Measurements from ENCODE around the gene FZD10. TPM values are rescaled to one million over a fixed set of nuclear protein-coding genes. Genes with fewer than 3 reads are reported as not detected.

The FZD10 gene
- total RNA-seq, 4 donors from 2014 or later, result under 0.01 to 0.39 (median 0.21) TPM

DNA sequence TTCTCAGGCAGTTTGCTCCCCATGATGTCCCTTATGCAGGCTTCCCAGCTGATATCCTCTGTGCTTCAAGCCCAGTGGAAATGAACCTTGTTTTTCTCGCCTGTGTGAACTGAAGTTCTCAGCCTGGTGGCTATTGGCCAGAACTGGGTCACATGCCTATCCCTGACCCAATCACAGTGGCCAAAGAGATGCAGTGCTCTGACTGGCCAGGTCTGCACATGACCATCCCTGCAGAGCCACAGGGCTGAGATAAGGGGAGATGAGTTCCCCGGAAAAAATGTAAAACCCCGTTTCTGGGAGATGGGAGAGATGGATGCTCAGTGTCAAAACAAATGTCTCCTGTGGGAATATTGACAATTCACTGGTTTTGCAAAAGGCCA is 34.7 kb upstream of the FZD10 start:
- peak overlapping the region in 1 of 4 donors; percentile 80 for H3K27ac ChIP-seq
- 55 to 61% methylated on average over 3 of the region's 3 CpGs for WGBS, 2 donors
- TF ChIP-seq EP300 (IDR thresholded peaks at IDR 0.05) (no peak), POLR2A (IDR thresholded peaks at IDR 0.05) (no peak)
- TF ChIP-seq, protein P1, sequence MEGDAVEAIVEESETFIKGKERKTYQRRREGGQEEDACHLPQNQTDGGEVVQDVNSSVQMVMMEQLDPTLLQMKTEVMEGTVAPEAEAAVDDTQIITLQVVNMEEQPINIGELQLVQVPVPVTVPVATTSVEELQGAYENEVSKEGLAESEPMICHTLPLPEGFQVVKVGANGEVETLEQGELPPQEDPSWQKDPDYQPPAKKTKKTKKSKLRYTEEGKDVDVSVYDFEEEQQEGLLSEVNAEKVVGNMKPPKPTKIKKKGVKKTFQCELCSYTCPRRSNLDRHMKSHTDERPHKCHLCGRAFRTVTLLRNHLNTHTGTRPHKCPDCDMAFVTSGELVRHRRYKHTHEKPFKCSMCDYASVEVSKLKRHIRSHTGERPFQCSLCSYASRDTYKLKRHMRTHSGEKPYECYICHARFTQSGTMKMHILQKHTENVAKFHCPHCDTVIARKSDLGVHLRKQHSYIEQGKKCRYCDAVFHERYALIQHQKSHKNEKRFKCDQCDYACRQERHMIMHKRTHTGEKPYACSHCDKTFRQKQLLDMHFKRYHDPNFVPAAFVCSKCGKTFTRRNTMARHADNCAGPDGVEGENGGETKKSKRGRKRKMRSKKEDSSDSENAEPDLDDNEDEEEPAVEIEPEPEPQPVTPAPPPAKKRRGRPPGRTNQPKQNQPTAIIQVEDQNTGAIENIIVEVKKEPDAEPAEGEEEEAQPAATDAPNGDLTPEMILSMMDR (IDR thresholded peaks at IDR 0.05), result no peak

DNA sequence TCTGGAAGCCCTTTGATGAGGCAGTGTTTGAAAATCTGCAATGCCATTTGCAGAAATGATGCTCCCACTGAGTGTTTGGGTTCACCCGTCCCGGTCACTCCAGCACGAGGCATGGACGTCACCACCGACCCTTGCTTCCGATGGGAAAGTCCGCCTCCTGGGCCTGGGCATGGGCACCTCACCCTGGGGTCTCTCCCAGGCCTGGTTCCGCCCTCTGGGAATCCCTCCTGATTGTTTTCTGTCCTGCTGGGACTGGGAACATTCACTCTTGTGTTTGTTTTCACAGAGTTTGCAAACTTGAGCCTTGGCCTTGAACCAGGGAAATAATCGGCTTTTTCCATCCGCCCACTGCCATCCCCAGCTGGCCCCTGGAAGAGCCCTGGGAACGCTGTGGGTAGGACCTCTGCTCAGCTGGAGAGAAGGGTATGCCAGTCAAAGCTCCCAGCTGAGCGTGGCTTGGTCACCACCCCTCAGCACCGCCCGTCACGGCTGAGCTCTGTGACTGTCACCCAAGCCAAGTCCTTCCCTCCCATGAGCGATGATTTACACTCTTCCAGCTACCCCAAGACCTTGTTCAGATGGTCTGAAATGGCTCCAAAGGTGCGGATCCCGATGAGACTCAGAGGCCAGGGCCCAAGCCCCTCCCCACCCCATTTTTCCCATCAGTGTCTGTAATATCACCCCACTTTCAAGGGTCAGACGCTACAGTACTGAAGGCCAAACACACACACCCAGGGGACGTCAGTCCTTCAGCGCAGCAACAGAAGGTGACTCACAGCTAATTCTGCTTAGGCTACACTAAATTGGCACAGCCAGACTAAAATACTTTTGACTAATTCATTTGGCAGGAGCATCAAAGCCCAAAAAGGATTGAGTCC is 34.1 kb upstream of the FZD10 start:
- peaks cover 0 to 27% (median 0%) of the 10 kb centered on the region in 4 donors for H3K4me1 ChIP-seq
- H3K27me3 ChIP-seq, result no peaks in the 10 kb centered on the region
- H3K4me3 ChIP-seq, result no peak overlapping the region
- peak; percentile 30 to 34 for DNase-seq (ENCODE audit: low spot score in 2 of 2)
- 54 to 56% methylated on average over 16 to 21 of the region's 21 CpGs for WGBS, 2 donors
- peak overlapping the region in 3 of 4 donors; percentile 43 to 80 (median 67) for H3K27ac ChIP-seq
- H3K9me3 ChIP-seq, result peaks cover 0 to 14% (median 0%) of the 10 kb centered on the region in 4 donors
- no peaks in the 10 kb centered on the region for H3K36me3 ChIP-seq
- TF ChIP-seq EP300 (IDR thresholded peaks at IDR 0.05), result peak in 1 of 2 donors; percentile 55
- TF ChIP-seq, protein P1 (IDR thresholded peaks at IDR 0.05), result no peak

More for the DNA sequence above, 34.7 kb upstream of the FZD10 start:
- H3K36me3 ChIP-seq, result no peaks in the 10 kb centered on the region
- H3K9me3 ChIP-seq, result peaks cover 0 to 14% (median 0%) of the 10 kb centered on the region in 4 donors
- no peaks in the 10 kb centered on the region for H3K27me3 ChIP-seq
- H3K4me1 ChIP-seq, result peaks cover 0 to 27% (median 0%) of the 10 kb centered on the region in 4 donors
- peak; percentile 30 to 58 for DNase-seq (ENCODE audit: low spot score in 2 of 2)
- H3K4me3 ChIP-seq, result no peak overlapping the region

DNA sequence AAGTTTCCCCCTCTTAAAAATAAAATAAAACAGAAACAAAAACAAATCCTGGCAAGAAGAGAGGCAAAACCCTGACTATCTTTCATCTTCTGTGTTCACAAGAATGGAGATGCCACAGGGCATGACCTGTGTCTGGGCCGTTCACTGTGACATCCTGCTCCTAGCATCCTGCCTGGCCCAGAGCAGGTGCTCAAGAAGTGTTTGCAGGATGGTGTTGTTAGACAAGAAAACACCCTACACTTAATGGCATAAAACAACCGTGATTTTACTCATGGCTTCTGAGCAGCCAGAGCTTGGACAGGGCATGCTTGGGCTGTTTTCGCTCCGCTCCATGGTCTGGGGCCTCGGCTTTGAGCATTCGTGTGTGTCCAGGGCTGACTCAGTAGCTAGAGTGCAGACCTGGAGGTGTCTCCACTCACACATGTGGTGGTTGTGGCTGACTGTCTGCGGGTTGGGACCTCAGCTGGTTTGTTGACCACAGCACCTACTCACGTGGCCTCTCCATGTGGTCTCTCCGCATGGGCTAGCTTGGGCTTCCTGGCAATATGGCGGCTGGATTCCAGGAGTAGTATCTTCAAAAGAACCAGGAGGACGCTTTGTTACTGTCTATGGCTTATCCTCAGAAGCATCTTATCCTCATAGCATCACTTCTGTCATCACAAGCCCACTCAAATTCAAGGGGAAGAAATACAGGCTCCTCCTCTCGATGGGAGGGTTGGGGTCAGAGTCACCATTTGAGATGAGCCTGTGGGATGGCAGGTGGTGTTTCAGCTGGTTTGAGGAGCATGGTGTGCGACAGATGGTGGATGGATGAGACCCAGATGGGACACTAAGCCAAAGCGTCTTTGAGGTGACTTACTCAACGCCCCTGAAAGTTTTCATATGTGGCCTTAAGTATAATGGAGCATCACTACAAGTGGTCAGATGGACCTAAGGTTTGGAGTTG is 33.2 kb upstream of the FZD10 start:
- Histone ChIP-seq H3K4me3 (no peak overlapping the region), H3K4me1 (peaks cover 0 to 28% (median 0%) of the 10 kb centered on the region in 4 donors), H3K9me3 (peaks cover 0 to 14% (median 0%) of the 10 kb centered on the region in 4 donors), H3K27ac (peak overlapping the region in 2 of 4 donors; percentile 19 to 80), H3K27me3 (no peaks in the 10 kb centered on the region), H3K36me3 (no peaks in the 10 kb centered on the region)
- 83 to 88% methylated on average over 15 of the region's 15 CpGs for WGBS, 2 donors
- no peak for TF ChIP-seq POLR2A (IDR thresholded peaks at IDR 0.05)
- TF ChIP-seq, protein P1 (IDR thresholded peaks at IDR 0.05), result no peak
- no peak for TF ChIP-seq EP300 (IDR thresholded peaks at IDR 0.05)
- DNase-seq (ENCODE audit: low spot score in 2 of 2), result no peak

DNA sequence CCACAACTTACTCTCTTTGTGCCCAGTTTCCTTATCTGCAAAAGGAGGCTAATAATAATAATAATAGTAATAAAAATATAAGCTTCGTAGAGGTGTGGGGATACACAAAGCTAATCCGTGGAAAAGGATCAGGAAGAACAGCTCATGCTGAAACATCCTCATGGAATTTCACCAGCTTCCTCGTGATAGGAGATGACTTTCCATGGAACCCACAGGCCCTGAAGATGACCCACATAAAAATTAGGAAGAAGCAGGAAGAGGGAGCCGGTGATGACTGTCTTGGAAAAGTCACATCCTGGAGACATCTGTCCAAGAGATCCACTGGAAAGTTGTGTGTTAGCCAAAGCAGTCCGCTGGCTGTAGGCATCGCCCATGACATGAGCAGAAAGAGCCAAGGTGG is 31.9 kb upstream of the FZD10 start:
- no peak for DNase-seq (ENCODE audit: low spot score in 2 of 2)
- 71 to 78% methylated on average over 6 of the region's 6 CpGs for WGBS, 2 donors
- no peaks in the 10 kb centered on the region for H3K27me3 ChIP-seq
- H3K4me3 ChIP-seq, result no peak overlapping the region
- TF ChIP-seq POLR2A (IDR thresholded peaks at IDR 0.05) (no peak), EP300 (IDR thresholded peaks at IDR 0.05) (no peak)
- TF ChIP-seq, protein P1 (IDR thresholded peaks at IDR 0.05), result no peak
- peaks cover 0 to 32% (median 0%) of the 10 kb centered on the region in 4 donors for H3K4me1 ChIP-seq
- no peaks in the 10 kb centered on the region for H3K36me3 ChIP-seq
- no peak overlapping the region for H3K27ac ChIP-seq
- peaks cover 0 to 14% (median 0%) of the 10 kb centered on the region in 4 donors for H3K9me3 ChIP-seq

All from tibial nerve (tissue), 4 donors.